ENCODE measurements around the gene SCIMP. TPM values are rescaled to one million over a fixed set of nuclear protein-coding genes. Genes with fewer than 3 reads are reported as not detected.
"Not testable (repeated sequence)": the region's sequence is repeated elsewhere in the genome, so short reads cannot be mapped to it uniquely, and the experiment has no call there.

SCIMP gene
- total RNA-seq, 1 donor from 2014 or later = not detected

DNA sequence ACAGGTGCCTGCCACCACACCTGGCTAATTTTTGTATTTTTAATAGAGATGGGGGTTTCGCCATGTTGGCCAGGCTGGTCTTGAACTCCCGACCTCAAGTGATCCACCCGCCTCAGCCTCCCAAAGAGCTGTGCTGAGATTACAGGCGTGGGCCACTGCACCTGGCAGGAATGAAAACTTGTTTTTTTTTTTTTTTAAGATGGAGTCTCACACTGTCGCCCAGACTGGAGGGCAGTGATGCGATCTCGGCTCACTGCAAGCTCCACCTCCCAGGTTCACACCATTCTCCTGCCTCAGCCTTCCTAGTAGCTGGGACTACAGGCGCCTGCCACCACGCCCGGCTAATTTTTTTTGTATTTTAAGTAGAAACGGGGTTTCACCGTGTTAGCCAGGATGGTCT lies 12.7 kb downstream of the SCIMP start:
- H3K4me3 Mint-ChIP-seq; H3K27me3 Mint-ChIP-seq; H3K27ac Mint-ChIP-seq; DNase-seq; H3K9me3 Mint-ChIP-seq; H3K4me1 Mint-ChIP-seq; intact Hi-C loops (cut with micrococcal nuclease); H3K36me3 Mint-ChIP-seq (ENCODE audit: low read depth): not testable (repeated sequence)

DNA sequence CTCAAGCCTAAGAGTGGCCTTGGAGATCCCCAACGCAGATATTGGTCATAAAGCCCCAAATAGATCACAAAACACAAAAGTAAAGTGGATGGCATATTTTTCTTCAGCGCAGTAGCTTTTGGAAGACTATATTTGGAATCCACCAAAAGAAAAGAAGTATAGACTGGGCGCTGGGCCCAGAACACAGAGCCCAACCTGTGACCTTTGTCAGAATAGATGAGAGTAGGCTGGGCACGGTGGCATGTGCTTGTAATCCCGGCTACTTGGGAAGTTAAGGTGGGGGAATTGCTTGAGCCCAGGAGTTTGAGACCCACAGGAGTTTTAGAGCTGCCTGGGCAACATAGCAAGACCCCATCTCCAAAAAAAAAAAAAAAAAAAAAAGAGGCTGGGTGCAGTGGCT lies 14.6 kb downstream of the SCIMP start:
- H3K27ac Mint-ChIP-seq = no peak overlapping the region
- intact Hi-C loops (cut with micrococcal nuclease) = no loop called here
- H3K4me3 Mint-ChIP-seq = no peak overlapping the region
- no peaks in the 10 kb centered on the region for H3K4me1 Mint-ChIP-seq
- DNase-seq = no peak
- H3K36me3 Mint-ChIP-seq (ENCODE audit: low read depth) = no peaks in the 10 kb centered on the region
- no peaks in the 10 kb centered on the region for H3K27me3 Mint-ChIP-seq
- H3K9me3 Mint-ChIP-seq = no peaks in the 10 kb centered on the region

DNA sequence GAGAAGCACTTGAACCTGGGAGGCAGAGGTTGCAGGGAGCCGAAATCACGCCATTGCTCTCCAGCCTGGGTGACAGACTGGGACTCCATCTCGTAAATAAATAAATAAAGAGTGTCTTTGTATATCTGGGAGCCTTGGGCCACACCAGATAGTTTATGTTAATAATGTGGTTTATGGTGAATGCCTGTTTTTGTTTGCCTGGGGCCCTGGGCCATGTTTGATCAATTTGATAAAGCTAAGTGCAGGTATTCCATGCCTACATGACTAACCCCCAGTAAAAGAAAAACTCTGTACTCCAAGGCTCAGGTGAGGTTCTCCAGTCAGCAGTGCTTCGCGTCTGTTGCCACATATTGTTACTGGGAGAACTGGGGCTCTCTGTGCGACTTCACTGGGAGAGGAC lies 15.1 kb downstream of the SCIMP start:
- no peak for DNase-seq
- H3K27me3 Mint-ChIP-seq = no peaks in the 10 kb centered on the region
- intact Hi-C loops (cut with micrococcal nuclease) = no loop called here
- H3K36me3 Mint-ChIP-seq (ENCODE audit: low read depth) = no peaks in the 10 kb centered on the region
- no peaks in the 10 kb centered on the region for H3K4me1 Mint-ChIP-seq
- H3K9me3 Mint-ChIP-seq = no peaks in the 10 kb centered on the region
- no peak overlapping the region for H3K4me3 Mint-ChIP-seq
- H3K27ac Mint-ChIP-seq = no peak overlapping the region

DNA sequence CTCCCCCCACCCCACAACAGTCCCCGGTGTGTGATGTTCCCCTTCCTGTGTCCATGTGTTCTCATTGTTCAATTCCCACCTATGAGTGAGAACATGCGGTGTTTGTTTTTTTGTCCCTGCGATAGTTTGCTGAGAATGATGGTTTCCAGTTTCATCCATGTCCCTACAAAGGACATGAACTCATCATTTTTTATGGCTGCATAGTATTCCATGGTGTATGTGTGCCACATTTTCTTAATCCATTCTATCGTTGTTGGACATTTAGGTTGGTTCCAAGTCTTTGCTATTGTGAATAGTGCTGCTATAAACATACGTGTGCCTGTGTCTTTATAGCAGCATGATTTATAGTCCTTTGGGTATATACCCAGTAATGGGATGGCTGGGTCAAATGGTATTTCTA lies 17.1 kb downstream of the SCIMP start:
- H3K36me3 Mint-ChIP-seq (ENCODE audit: low read depth); H3K27ac Mint-ChIP-seq; H3K4me1 Mint-ChIP-seq; H3K27me3 Mint-ChIP-seq; H3K4me3 Mint-ChIP-seq; DNase-seq; intact Hi-C loops (cut with micrococcal nuclease); H3K9me3 Mint-ChIP-seq: not testable (repeated sequence)

DNA sequence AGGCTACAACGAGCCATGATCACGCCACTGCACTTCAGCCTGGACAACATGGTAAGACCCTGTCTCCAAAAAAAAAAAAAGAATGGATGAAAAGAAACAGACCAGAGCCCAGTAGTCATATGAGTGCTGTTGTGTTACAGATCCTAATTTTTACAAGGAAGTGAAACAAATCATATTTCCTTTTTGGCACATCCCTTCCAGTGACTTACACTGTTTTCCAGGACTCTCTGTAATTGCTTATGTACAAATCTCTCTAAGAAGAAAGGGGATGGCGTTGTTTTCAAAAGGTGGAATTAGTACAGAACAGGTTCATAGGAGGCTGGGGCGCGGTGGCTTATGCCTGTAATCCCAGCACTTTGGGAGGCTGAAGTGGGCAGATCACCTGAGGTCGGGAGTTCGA lies 23.2 kb downstream of the SCIMP start:
- intact Hi-C loops (cut with micrococcal nuclease) = no loop called here
- H3K27ac Mint-ChIP-seq = no peak overlapping the region
- no peak overlapping the region for H3K4me3 Mint-ChIP-seq
- no peaks in the 10 kb centered on the region for H3K9me3 Mint-ChIP-seq
- DNase-seq = no peak
- H3K36me3 Mint-ChIP-seq (ENCODE audit: low read depth) = no peaks in the 10 kb centered on the region
- no peaks in the 10 kb centered on the region for H3K27me3 Mint-ChIP-seq
- no peaks in the 10 kb centered on the region for H3K4me1 Mint-ChIP-seq

DNA sequence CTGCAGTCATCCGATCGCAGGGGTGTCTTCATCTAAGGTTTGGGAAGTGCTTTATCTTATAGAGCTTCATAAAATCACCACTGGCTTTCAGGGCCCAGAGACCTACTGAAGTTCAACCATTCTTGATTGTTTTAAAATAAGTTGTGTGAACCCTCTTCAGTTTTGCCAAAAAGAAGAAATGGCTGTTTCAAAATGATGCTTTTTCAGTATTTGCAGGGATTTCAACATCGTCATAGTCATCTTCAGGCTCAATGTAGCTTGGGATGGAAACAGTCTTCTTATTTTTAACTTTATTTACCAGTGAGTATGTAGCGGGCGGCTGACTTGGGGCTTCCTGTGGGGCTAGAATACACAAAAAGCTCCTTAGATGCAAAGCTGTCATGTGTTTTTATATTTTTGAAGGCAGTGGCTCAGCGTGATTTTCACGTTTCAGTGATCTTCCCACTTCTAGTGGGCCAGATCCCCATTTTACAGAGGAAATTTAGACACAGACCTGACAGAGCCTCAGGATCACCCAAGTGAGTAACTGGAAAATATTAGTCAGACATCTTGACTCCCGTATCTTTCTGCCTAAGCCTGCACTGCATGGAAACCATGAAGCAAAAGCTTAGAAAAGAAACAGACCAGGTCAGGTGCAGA lies 23.9 kb downstream of the SCIMP start:
- DNase-seq = no peak
- H3K9me3 Mint-ChIP-seq = no peaks in the 10 kb centered on the region
- H3K4me3 Mint-ChIP-seq = no peak overlapping the region
- no peaks in the 10 kb centered on the region for H3K27me3 Mint-ChIP-seq
- H3K27ac Mint-ChIP-seq = no peak overlapping the region
- intact Hi-C loops (cut with micrococcal nuclease) = no loop called here
- H3K4me1 Mint-ChIP-seq = no peaks in the 10 kb centered on the region
- H3K36me3 Mint-ChIP-seq (ENCODE audit: low read depth) = no peaks in the 10 kb centered on the region

DNA sequence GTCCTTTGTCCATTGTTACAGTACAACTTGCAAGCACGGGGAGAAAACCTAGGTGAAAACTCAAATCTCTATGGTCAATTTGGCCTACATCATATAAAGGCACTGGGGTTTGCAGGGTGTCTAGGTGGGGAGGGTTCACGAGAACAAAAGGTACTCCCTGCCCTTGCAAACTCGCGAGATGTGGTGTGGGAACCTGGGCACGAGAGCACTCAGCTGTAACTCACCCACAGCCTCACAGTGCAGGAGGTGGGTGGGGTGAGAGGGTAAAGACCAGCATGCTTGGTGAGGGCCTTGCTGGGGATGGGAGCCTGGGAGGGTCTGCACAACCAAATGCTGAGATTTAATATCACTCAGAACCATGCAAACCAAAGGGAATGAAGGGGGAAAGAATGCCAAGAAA lies 24.6 kb downstream of the SCIMP start:
- Mint-ChIP-seq H3K4me3 (no peak overlapping the region), H3K36me3 (ENCODE audit: low read depth) (no peaks in the 10 kb centered on the region), H3K9me3 (no peaks in the 10 kb centered on the region), H3K27me3 (no peaks in the 10 kb centered on the region), H3K4me1 (no peaks in the 10 kb centered on the region), H3K27ac (no peak overlapping the region)
- intact Hi-C loops (cut with micrococcal nuclease) = no loop called here
- DNase-seq = no peak

DNA sequence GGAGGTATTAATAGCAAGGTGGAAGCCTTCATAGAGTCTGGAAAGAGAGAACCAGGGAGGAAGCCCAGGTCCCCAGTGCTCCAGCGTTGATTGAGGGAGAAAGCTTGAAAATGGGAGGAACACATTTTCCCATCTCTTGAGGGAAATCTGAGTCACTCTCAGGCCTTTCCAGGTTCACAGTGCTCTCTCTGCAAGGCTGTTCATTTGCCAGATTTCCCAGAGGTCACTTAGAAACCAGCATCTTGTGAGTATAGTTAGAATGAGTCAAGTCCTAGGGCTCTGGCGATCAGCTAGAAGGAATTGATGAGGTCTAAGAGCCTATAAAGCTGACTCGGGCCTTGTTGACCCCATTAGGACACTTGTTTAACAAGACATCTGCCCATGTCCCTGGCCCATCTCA lies 25.3 kb downstream of the SCIMP start:
- no peaks in the 10 kb centered on the region for H3K9me3 Mint-ChIP-seq
- H3K4me1 Mint-ChIP-seq = no peaks in the 10 kb centered on the region

DNA sequence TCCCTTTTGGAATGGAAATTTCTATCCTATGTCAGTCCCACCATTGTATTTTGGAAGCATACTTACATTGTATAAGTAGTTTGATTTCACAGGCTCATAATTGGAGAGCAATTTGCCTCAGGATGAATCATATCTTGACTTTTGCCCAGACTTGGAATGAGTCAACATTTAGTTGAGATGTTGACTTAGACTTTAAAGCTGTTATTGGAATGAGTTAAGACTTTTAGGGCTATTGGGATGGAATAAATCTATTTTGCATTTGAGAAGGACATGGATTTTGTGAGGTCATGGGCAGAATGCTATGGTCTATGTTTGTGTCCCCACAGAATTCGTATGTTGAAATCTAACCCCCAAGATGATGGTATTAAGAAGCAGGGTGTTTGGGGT lies 30.8 kb downstream of the SCIMP start:
- intact Hi-C loops (cut with micrococcal nuclease) = no loop called here
- Mint-ChIP-seq H3K9me3 (peaks cover 5% of the 10 kb centered on the region), H3K36me3 (ENCODE audit: low read depth) (no peaks in the 10 kb centered on the region)

More for the DNA sequence above, 25.3 kb downstream of the SCIMP start:
- intact Hi-C loops (cut with micrococcal nuclease) = no loop called here
- H3K27ac Mint-ChIP-seq = no peak overlapping the region
- no peaks in the 10 kb centered on the region for H3K36me3 Mint-ChIP-seq (ENCODE audit: low read depth)
- H3K4me3 Mint-ChIP-seq = no peak overlapping the region
- no peaks in the 10 kb centered on the region for H3K27me3 Mint-ChIP-seq
- no peak for DNase-seq

DNA sequence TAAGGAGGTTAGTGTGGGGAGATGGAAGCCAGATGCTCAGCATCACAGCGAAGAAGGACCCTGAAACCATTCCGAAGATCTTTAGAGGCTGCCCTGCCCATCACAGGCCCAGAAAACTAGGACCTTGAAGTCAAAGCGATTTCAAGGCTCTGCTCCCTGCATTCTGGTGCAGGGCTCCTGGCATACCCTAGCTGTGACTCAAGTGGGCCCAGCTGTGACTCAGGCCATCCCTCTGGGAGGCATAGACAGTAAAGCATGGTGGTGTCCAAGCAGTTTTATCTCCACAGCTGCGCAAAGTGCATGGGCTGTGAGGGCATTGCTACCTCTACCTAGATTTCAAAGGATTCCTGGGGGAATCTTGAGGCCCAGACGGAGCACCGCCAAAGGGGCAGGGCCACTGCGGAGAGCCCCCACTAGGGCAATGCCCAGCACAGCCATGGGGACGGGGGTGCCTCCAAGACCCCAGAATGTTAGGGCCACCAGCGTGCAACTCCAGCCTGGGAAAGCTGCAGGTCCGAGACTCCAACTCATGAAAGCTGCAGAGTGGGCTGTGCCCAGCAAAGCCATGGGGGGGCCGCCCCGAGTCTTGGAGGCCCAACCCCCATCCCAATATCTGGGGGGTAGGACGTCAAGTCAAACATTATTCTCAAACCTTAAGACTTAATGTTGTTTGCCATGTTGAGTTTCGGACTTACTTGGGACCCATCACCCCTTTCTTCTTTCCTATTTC lies 31.3 kb downstream of the SCIMP start:
- Mint-ChIP-seq H3K36me3 (ENCODE audit: low read depth) (no peaks in the 10 kb centered on the region), H3K4me3 (no peak overlapping the region), H3K9me3 (peaks cover 5% of the 10 kb centered on the region), H3K4me1 (no peaks in the 10 kb centered on the region), H3K27ac (no peak overlapping the region), H3K27me3 (no peaks in the 10 kb centered on the region)
- no peak for DNase-seq
- intact Hi-C loops (cut with micrococcal nuclease) = no loop called here

More for the DNA sequence above, 30.8 kb downstream of the SCIMP start:
- Mint-ChIP-seq H3K4me1 (no peaks in the 10 kb centered on the region), H3K27me3 (no peaks in the 10 kb centered on the region), H3K4me3 (no peak overlapping the region), H3K27ac (no peak overlapping the region)
- DNase-seq = no peak

DNA sequence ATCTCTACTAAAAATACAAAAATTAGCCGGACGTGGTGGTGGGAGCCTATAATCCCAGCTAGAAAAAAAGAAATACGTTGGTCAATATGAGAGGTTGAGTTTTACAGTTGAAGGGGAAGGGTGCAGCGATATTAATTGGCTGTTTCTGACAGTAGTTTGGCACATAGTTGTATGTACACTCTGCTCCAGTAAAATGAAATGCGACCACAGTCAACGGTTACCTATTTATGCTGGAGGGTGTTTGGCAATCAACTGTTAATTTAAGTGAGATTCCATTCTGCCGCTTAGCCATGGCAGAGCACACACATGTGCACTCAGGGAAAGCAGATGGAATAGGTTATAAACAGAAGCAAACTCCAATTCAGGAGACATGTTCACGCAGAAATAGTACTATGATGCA lies 33.6 kb downstream of the SCIMP start:
- Mint-ChIP-seq H3K4me3 (no peak overlapping the region), H3K36me3 (ENCODE audit: low read depth) (no peaks in the 10 kb centered on the region), H3K9me3 (peaks cover 5% of the 10 kb centered on the region), H3K4me1 (peaks cover 3% of the 10 kb centered on the region), H3K27me3 (no peaks in the 10 kb centered on the region), H3K27ac (no peak overlapping the region)
- DNase-seq = no peak
- intact Hi-C loops (cut with micrococcal nuclease) = no loop called here

DNA sequence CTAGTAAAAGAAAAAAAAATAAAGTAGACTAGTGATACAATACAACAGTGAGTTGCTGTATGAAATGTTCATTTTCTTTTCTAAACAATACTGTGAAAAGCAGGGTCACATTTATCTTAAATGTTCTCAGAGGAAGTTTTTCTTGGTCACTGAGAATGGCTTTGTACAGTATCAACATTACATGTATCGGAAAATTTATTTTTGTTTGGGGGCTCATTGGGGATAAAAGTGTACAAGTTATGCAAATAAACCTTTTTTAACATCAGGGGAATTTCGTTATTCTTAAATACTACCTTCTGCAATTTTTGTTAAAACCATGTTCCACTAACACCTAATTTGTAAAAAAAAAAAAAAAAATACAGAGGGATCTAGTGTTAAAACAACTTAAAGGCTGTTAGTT lies 34.3 kb downstream of the SCIMP start:
- H3K4me3 Mint-ChIP-seq = no peak overlapping the region
- H3K9me3 Mint-ChIP-seq = peaks cover 5% of the 10 kb centered on the region

DNA sequence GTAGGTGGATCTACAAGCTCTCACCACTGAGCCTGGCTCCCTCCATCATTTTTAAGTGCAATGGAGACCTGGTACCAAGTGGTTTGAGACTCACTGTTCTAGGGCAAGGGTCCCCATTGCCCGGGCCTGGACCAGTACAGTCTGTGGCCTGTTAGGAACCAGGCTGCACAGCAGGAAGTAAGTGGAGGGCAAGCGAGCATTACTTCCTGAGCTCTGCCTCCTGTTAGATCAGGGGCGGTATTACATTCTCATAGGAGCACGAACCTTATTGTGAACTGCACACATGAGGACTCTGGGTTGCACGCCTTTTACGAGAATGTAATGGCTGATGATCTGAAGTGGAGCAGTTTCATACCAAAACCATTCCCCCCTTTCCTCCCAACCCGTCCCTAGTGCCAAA lies 36.2 kb downstream of the SCIMP start:
- intact Hi-C loops (cut with micrococcal nuclease) = loop anchor here (5.0 to 10.0 kb wide), 3 partner anchors 39 to 216 kb away; partner anchors contain the start of genes NUP88 and ZFP3
- H3K4me3 Mint-ChIP-seq = no peak overlapping the region
- H3K4me1 Mint-ChIP-seq = peaks cover 3% of the 10 kb centered on the region
- H3K36me3 Mint-ChIP-seq (ENCODE audit: low read depth) = no peaks in the 10 kb centered on the region
- H3K27ac Mint-ChIP-seq = no peak overlapping the region
- DNase-seq = no peak
- no peaks in the 10 kb centered on the region for H3K9me3 Mint-ChIP-seq
- no peaks in the 10 kb centered on the region for H3K27me3 Mint-ChIP-seq

More for the DNA sequence above, 34.3 kb downstream of the SCIMP start:
- intact Hi-C loops (cut with micrococcal nuclease) = no loop called here
- Mint-ChIP-seq H3K4me1 (peaks cover 3% of the 10 kb centered on the region), H3K27me3 (no peaks in the 10 kb centered on the region), H3K27ac (no peak overlapping the region), H3K36me3 (ENCODE audit: low read depth) (no peaks in the 10 kb centered on the region)
- no peak for DNase-seq

DNA sequence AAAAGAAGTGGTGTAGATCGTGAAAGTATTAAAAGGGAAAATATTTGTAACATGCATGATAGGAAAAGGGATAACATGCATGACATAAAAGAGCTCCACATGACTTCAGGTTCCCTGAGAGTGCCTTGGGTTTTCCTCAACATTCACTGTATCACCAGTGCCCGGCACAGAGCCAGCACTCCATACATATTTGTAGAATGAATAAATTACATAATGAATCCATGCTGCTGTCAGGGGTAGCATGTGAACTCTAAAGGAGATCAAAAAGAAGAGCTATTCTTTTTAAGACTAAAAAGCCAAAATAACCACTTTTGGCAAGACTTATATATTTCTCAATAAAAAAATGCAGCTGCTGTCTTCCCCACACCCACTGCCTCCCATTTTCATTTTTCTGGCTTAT lies 40.3 kb downstream of the SCIMP start:
- Mint-ChIP-seq H3K36me3 (ENCODE audit: low read depth) (peaks cover 22% of the 10 kb centered on the region), H3K4me1 (peaks cover 24% of the 10 kb centered on the region), H3K9me3 (peaks cover 11% of the 10 kb centered on the region), H3K4me3 (no peak overlapping the region), H3K27me3 (no peaks in the 10 kb centered on the region), H3K27ac (no peak overlapping the region)
- DNase-seq = no peak
- intact Hi-C loops (cut with micrococcal nuclease) = loop anchor here (10.0 kb wide), 2 partner anchors 120 to 220 kb away; partner anchors contain the start of genes NUP88 and ZFP3

Data from activated CD4-positive, alpha-beta T cell treated with anti-CD3 and anti-CD28 coated beads, Interleukin-2, amount 10 ng/mL, durations not matched to agents 24 days and 14 days (primary cell).